Fibroblast of lung (primary cell): ENCODE results near the gene F2RL3. TPM values are rescaled to one million over a fixed set of nuclear protein-coding genes. Genes with fewer than 3 reads are reported as not detected.

Source experiments
- DNase-seq, 2 donors: peaks; one replicate each; pipeline versions ENCODE4 v3.0.0 to v3.0.0-alpha.2; 2010; ENCODE audit warnings: low read depth in 2 of 2
- H2AFZ ChIP-seq: 2 replicates; pipeline ENCODE4 v1.5.1; 2012; ENCODE audit warnings: low read length, control low read depth, inconsistent platforms
- H3K27ac ChIP-seq: 2 replicates; pipeline ENCODE4 v1.5.1; 2011; ENCODE audit warnings: low read length, control low read depth; ENCODE audit not compliant: insufficient read depth
- H3K27me3 ChIP-seq: 2 replicates; pipeline ENCODE4 v1.5.1; 2011; ENCODE audit warnings: mild to moderate bottlenecking, low read length; ENCODE audit not compliant: control insufficient read depth, insufficient read depth
- H3K36me3 ChIP-seq: 2 replicates; pipeline ENCODE4 v1.5.1; 2011; ENCODE audit warnings: low read length; ENCODE audit not compliant: control insufficient read depth, insufficient read depth
- H3K4me1 ChIP-seq: 2 replicates; pipeline ENCODE4 v1.5.1; 2011; ENCODE audit warnings: low read length; ENCODE audit not compliant: control insufficient read depth, insufficient read depth; ENCODE audit errors: extremely low read depth
- H3K4me2 ChIP-seq: 2 replicates; pipeline ENCODE4 v1.5.1; 2011; ENCODE audit warnings: low read length, control low read depth; ENCODE audit not compliant: insufficient read depth; ENCODE audit errors: extremely low read depth
- H3K4me3 ChIP-seq, 4 experiments: fragments of 200-600 bp in 1 of 4; sonication (generic) in 1 of 4; replicated peaks in 1 of 4; 2 replicates each; pipeline ENCODE4 v1.5.1; 2011 to 2016; ENCODE audit warnings: low read length in 4 of 4, low read depth in 3 of 4, mild to moderate bottlenecking in 3 of 4, control low read depth in 2 of 4, inconsistent platforms in 1 of 4, mixed read lengths in 1 of 4; ENCODE audit not compliant: insufficient read depth in 1 of 4; ENCODE audit errors: control extremely low read depth in 1 of 4
- H3K79me2 ChIP-seq: 2 replicates; pipeline ENCODE4 v1.5.1; 2012; ENCODE audit warnings: mild to moderate bottlenecking, low read length, inconsistent platforms; ENCODE audit not compliant: control insufficient read depth, insufficient read depth
- H3K9ac ChIP-seq: 2 replicates; pipeline ENCODE4 v1.5.1; 2011; ENCODE audit warnings: mild to moderate bottlenecking, low read length, control low read depth; ENCODE audit not compliant: insufficient read depth
- H3K9me3 ChIP-seq: 2 replicates; pipeline ENCODE4 v1.5.1; 2012; ENCODE audit warnings: low read depth, low read length; ENCODE audit not compliant: control insufficient read depth, insufficient read depth
- H4K20me1 ChIP-seq: 2 replicates; pipeline ENCODE4 v1.5.1; 2011; ENCODE audit warnings: low read length; ENCODE audit not compliant: control insufficient read depth, insufficient read depth; ENCODE audit errors: extremely low read depth
- EZH2 ChIP-seq: IDR thresholded peaks from 2 replicates; pipeline ENCODE4 v1.5.1; 2012; ENCODE audit warnings: low read length, control low read depth, mild to moderate bottlenecking; ENCODE audit errors: missing control alignments
- polyA plus RNA-seq, 2 donors: library from polyadenylated mRNA; depleted of rRNA in 1 of 2; stranded (reverse) in 1 of 2; unstranded in 1 of 2; fragments of >200 nt; gene quantifications; 2 replicates each; pipeline ENCODE4 v1.2.1, GENCODE V29; 2011 to 2012; ENCODE audit warnings: missing spikeins in 1 of 2
- total RNA-seq: library from RNA; depleted of rRNA; stranded (reverse); fragments of >200 nt; gene quantifications from 2 replicates; pipeline ENCODE4 v1.2.1, GENCODE V29; 2014
- TF ChIP-seq, protein P1 (sequence below), 2 donors: IDR thresholded peaks in 1 of 2; conservative IDR thresholded peaks in 1 of 2; 1 replicate in 1 of 2; 2 replicates in 1 of 2; pipeline ENCODE4 v1.5.1; 2011 to 2012; ENCODE audit warnings: low read length in 2 of 2, control low read depth in 1 of 2, inconsistent platforms in 1 of 2, low read depth in 1 of 2, mild to moderate bottlenecking in 1 of 2

F2RL3 gene
- total and polyA plus RNA-seq, 2 donors (not counting 1 experiment from before 2014, with no cell fraction given), result under 0.01 to 0.01 TPM

DNA sequence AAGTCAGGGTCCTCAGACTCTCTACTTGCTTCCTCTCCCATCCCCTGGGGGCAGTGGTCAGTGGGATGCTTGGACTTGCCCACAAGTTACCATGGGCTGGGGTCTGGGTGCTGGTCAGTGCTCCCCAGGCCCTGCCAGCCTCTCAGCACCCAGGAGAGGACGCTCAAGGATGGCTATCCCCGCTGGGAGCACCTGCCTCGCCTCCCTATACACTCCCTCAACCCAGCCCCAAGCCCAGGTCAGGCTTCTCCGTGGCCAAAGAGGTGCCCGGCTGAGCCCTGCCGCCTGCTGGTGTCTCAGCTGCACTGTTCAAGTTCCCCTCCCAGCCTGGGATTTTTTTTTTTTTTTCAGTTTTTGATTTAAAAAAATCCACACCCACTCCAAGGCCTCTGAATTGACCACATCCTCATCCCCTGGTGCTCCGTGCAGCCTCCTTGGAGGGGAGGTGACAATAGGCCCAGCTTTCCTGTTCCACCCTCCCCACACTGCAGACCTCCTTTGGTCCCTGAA, 10.8 kb downstream of the F2RL3 start:
- no peak overlapping the region for H3K9ac ChIP-seq
- no peak overlapping the region for H2AFZ ChIP-seq
- peak in 1 of 2 donors; percentile 15 for DNase-seq
- no peak overlapping the region for H3K27ac ChIP-seq
- no peak for TF ChIP-seq EZH2
- TF ChIP-seq, protein P1, sequence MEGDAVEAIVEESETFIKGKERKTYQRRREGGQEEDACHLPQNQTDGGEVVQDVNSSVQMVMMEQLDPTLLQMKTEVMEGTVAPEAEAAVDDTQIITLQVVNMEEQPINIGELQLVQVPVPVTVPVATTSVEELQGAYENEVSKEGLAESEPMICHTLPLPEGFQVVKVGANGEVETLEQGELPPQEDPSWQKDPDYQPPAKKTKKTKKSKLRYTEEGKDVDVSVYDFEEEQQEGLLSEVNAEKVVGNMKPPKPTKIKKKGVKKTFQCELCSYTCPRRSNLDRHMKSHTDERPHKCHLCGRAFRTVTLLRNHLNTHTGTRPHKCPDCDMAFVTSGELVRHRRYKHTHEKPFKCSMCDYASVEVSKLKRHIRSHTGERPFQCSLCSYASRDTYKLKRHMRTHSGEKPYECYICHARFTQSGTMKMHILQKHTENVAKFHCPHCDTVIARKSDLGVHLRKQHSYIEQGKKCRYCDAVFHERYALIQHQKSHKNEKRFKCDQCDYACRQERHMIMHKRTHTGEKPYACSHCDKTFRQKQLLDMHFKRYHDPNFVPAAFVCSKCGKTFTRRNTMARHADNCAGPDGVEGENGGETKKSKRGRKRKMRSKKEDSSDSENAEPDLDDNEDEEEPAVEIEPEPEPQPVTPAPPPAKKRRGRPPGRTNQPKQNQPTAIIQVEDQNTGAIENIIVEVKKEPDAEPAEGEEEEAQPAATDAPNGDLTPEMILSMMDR (conservative IDR thresholded peaks at IDR 0.05 in 1 of 2, IDR thresholded peaks at IDR 0.05 in 1 of 2; ENCODE audit: low read depth in 1 of 2, low read length in 2 of 2), result peak; percentile 40 to 54
- H3K79me2 ChIP-seq, result no peaks in the 10 kb centered on the region
- no peak overlapping the region for H3K4me2 ChIP-seq
- no peaks in the 10 kb centered on the region for H3K9me3 ChIP-seq
- peaks cover 2% of the 10 kb centered on the region for H3K27me3 ChIP-seq
- no peaks in the 10 kb centered on the region for H4K20me1 ChIP-seq
- no peaks in the 10 kb centered on the region for H3K36me3 ChIP-seq
- no peaks in the 10 kb centered on the region for H3K4me1 ChIP-seq
- no peak overlapping the region for H3K4me3 ChIP-seq

DNA sequence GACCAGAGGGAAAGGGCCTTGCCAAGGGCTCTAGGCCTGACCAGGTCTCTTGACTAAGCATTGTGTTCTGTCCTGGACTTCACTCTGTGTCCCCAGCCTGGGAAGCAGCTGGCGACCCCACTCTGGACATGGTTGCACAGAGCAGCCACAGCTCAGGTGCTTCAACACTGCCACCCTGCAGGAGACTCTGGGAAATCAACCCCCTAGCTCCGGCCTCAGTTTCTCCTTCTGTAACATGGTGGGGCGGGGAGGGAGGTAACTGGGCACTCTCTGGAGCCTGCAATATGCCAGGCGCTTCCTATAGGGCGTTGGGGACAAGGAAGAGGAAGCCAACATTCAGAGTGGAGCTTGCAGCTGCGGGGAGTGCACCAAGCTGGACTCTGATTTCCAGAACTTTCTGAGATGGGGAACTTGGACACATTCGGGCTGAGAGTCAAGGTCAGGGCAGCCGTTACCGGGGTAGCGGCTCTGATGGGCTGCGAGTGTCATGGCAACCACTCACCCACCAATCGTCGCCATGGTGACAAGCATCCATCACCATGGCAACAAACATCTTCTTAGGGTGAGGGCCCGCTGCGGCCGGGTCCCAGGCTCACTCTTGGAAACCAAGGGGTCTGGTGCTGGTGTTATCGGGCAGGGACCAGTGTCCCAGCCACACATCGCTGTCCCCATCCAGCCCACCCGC, 12.8 kb downstream of the F2RL3 start:
- H3K27me3 ChIP-seq, result peaks cover 2% of the 10 kb centered on the region
- H3K9ac ChIP-seq, result no peak overlapping the region
- H2AFZ ChIP-seq, result no peak overlapping the region
- H3K4me3 ChIP-seq, result no peak overlapping the region
- TF ChIP-seq, protein P1 (conservative IDR thresholded peaks at IDR 0.05 in 1 of 2, IDR thresholded peaks at IDR 0.05 in 1 of 2; ENCODE audit: low read depth in 1 of 2, low read length in 2 of 2), result no peak
- no peak for TF ChIP-seq EZH2
- no peaks in the 10 kb centered on the region for H3K36me3 ChIP-seq
- H3K27ac ChIP-seq, result no peak overlapping the region
- no peaks in the 10 kb centered on the region for H3K9me3 ChIP-seq
- no peak overlapping the region for H3K4me2 ChIP-seq
- no peaks in the 10 kb centered on the region for H3K79me2 ChIP-seq
- no peaks in the 10 kb centered on the region for H3K4me1 ChIP-seq
- H4K20me1 ChIP-seq, result no peaks in the 10 kb centered on the region
- no peak for DNase-seq

DNA sequence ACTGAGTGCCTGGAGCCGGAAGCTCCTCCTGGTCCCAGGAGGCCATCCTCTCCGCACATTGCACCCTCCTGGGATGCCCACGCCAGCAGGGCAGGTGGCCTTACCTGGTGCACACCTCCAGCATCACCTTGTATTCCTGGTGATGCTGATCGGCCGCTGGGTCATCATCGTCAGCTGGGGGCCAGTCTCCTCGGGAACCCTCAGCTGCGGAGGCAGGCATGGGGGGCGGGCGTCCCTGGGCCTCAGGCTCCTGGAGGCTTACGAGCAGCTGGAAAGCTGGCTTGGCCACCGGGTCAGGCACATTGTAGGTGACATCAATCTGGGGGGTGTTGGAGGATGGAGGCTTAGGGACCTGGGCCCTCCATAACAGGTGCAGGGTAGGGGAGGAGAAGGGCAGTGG, 13.7 kb downstream of the F2RL3 start:
- H3K36me3 ChIP-seq, result no peaks in the 10 kb centered on the region
- H4K20me1 ChIP-seq, result no peaks in the 10 kb centered on the region
- H3K27me3 ChIP-seq, result peaks cover 2% of the 10 kb centered on the region
- no peak for DNase-seq
- TF ChIP-seq, protein P1 (conservative IDR thresholded peaks at IDR 0.05 in 1 of 2, IDR thresholded peaks at IDR 0.05 in 1 of 2; ENCODE audit: low read depth in 1 of 2, low read length in 2 of 2), result no peak
- TF ChIP-seq EZH2, result no peak
- H3K4me3 ChIP-seq, result no peak overlapping the region
- no peak overlapping the region for H3K9ac ChIP-seq
- no peak overlapping the region for H3K4me2 ChIP-seq
- H3K79me2 ChIP-seq, result no peaks in the 10 kb centered on the region
- H3K9me3 ChIP-seq, result no peaks in the 10 kb centered on the region
- no peak overlapping the region for H3K27ac ChIP-seq
- H3K4me1 ChIP-seq, result no peaks in the 10 kb centered on the region
- no peak overlapping the region for H2AFZ ChIP-seq
